MM.1S (cell line): ENCODE results near the gene FOXP4.

Source experiments
- DNase-seq: peaks from one replicate; pipeline ENCODE4 v3.0.0-alpha.2; 2015
- H2AFZ ChIP-seq: fragments of 300-600 bp; sonication (generic); 2 replicates; pipeline ENCODE4 v1.6.0; 2016; ENCODE audit warnings: antibody characterized with exemption, low read length
- H3F3A ChIP-seq: fragments of 300-600 bp; sonication (generic); 2 replicates; pipeline ENCODE4 v1.6.1; 2016; ENCODE audit warnings: mild to moderate bottlenecking, antibody characterized with exemption, low read length, moderate library complexity, mixed read lengths; ENCODE audit not compliant: insufficient read depth
- H3K27ac ChIP-seq: fragments of 300-600 bp; sonication (generic); 2 replicates; pipeline ENCODE4 v1.5.1; 2016; ENCODE audit warnings: mild to moderate bottlenecking, low read length
- H3K27me3 ChIP-seq: fragments of 300-600 bp; sonication (generic); replicated peaks from 2 replicates; pipeline ENCODE4 v1.6.0; 2016; ENCODE audit warnings: low read length; ENCODE audit not compliant: insufficient read depth
- H3K36me3 ChIP-seq: fragments of 300-600 bp; sonication (generic); replicated peaks from 2 replicates; pipeline ENCODE4 v1.6.1; 2016; ENCODE audit warnings: mild to moderate bottlenecking, low read length, mixed read lengths; ENCODE audit not compliant: insufficient read depth
- H3K4me1 ChIP-seq: fragments of 300-600 bp; sonication (generic); 2 replicates; pipeline ENCODE4 v1.6.1; 2016; ENCODE audit warnings: low read length, mixed read lengths
- H3K4me2 ChIP-seq: fragments of 300-600 bp; sonication (generic); 2 replicates; pipeline ENCODE4 v1.6.0; 2016; ENCODE audit warnings: low read depth, low read length
- H3K4me3 ChIP-seq: fragments of 300-600 bp; sonication (generic); 2 replicates; pipeline ENCODE4 v1.5.1; 2016; ENCODE audit warnings: low read length, mixed read lengths
- H3K79me2 ChIP-seq: fragments of 300-600 bp; sonication (generic); 2 replicates; pipeline ENCODE4 v1.6.1; 2016; ENCODE audit warnings: mixed run types, low read length, mixed read lengths
- H3K9ac ChIP-seq: fragments of 300-600 bp; sonication (generic); 2 replicates; pipeline ENCODE4 v1.6.1; 2016; ENCODE audit warnings: low read length, mixed read lengths
- H3K9me2 ChIP-seq: fragments of 300-600 bp; sonication (generic); replicated peaks from 2 replicates; pipeline ENCODE4 v1.6.1; 2016; ENCODE audit warnings: mild to moderate bottlenecking, low read length, mixed read lengths; ENCODE audit not compliant: insufficient read depth
- H3K9me3 ChIP-seq: fragments of 300-600 bp; sonication (generic); replicated peaks from 2 replicates; pipeline ENCODE4 v1.6.1; 2016; ENCODE audit warnings: mild to moderate bottlenecking, low read length, mixed read lengths; ENCODE audit not compliant: insufficient read depth
- H4K20me1 ChIP-seq: fragments of 300-600 bp; sonication (generic); 2 replicates; pipeline ENCODE4 v1.6.1; 2016; ENCODE audit warnings: mild to moderate bottlenecking, low read length, moderate library complexity, mixed read lengths; ENCODE audit not compliant: insufficient read depth
- CTCF ChIP-seq: fragments of 300-600 bp; sonication (generic); IDR thresholded peaks from 2 replicates; pipeline ENCODE4 v1.5.1; 2016; ENCODE audit warnings: antibody characterized with exemption, low read length, mixed read lengths
- EZH2 ChIP-seq: fragments of 300-600 bp; sonication (generic); optimal IDR thresholded peaks from 2 replicates; pipeline ENCODE3; 2017; ENCODE audit warnings: low read depth, mild to moderate bottlenecking, antibody characterized with exemption, low read length, mixed read lengths
- EZH2phosphoT487 ChIP-seq: fragments of 300-600 bp; sonication (generic); IDR thresholded peaks from 2 replicates; pipeline ENCODE4 v1.6.1; 2018; ENCODE audit warnings: antibody characterized with exemption, low read length

The FOXP4 gene

GRCh38 chr6:41584668-41585205 is 38.6 kb downstream of the FOXP4 start:
- H3K79me2 ChIP-seq: no peaks in the 10 kb centered on the region
- no peaks in the 10 kb centered on the region for H4K20me1 ChIP-seq
- H3F3A ChIP-seq: no peaks in the 10 kb centered on the region
- H3K9me2 ChIP-seq: no peaks in the 10 kb centered on the region
- no peak overlapping the region for H3K4me3 ChIP-seq
- no peak overlapping the region for H3K27ac ChIP-seq
- DNase-seq: no peak
- H3K36me3 ChIP-seq: no peaks in the 10 kb centered on the region
- H3K9me3 ChIP-seq: no peaks in the 10 kb centered on the region
- H3K4me2 ChIP-seq: no peak overlapping the region
- no peak overlapping the region for H2AFZ ChIP-seq
- no peaks in the 10 kb centered on the region for H3K27me3 ChIP-seq
- H3K4me1 ChIP-seq: no peaks in the 10 kb centered on the region
- TF ChIP-seq CTCF (no peak), EZH2 (no peak), EZH2phosphoT487 (no peak)
- H3K9ac ChIP-seq: no peak overlapping the region

GRCh38 chr6:41585605-41586004 is 39.4 kb downstream of the FOXP4 start:
- Histone ChIP-seq H3K9me3 (no peaks in the 10 kb centered on the region), H3K4me3 (no peak overlapping the region), H3K9me2 (no peaks in the 10 kb centered on the region), H3K27me3 (no peaks in the 10 kb centered on the region), H3F3A (no peaks in the 10 kb centered on the region), H2AFZ (no peak overlapping the region), H3K36me3 (no peaks in the 10 kb centered on the region), H3K9ac (no peak overlapping the region), H3K4me1 (no peaks in the 10 kb centered on the region), H4K20me1 (no peaks in the 10 kb centered on the region), H3K27ac (no peak overlapping the region), H3K79me2 (no peaks in the 10 kb centered on the region), H3K4me2 (no peak overlapping the region)
- no peak for DNase-seq
- TF ChIP-seq EZH2: no peak

- no peak overlapping the region for H3K4me3 ChIP-seq
- TF ChIP-seq EZH2phosphoT487 (no peak), CTCF (no peak), EZH2 (no peak)
- H4K20me1 ChIP-seq: no peaks in the 10 kb centered on the region
- H3K9ac ChIP-seq: no peak overlapping the region
- H3K9me2 ChIP-seq: no peaks in the 10 kb centered on the region
- no peaks in the 10 kb centered on the region for H3F3A ChIP-seq
- H3K4me1 ChIP-seq: no peaks in the 10 kb centered on the region
- H3K9me3 ChIP-seq: no peaks in the 10 kb centered on the region
- no peak overlapping the region for H3K4me2 ChIP-seq
- H3K36me3 ChIP-seq: no peaks in the 10 kb centered on the region
- H2AFZ ChIP-seq: no peak overlapping the region
- H3K79me2 ChIP-seq: no peaks in the 10 kb centered on the region
- no peak overlapping the region for H3K27ac ChIP-seq
- DNase-seq: no peak
- H3K27me3 ChIP-seq: no peaks in the 10 kb centered on the region
These were observed 40.2 kb downstream of the FOXP4 start for GRCh38 chr6:41586252-41587007.
